ENCODE measurements around the gene RDX. TPM values are rescaled to one million over a fixed set of nuclear protein-coding genes. Genes with fewer than 3 reads are reported as not detected.

The RDX gene
- total and polyA plus RNA-seq, 2 of the 8 experiments (the other 6 are each of a cell fraction or from before 2014, with no cell fraction given) = 27.4 to 100 TPM

- no peak for TF ChIP-seq CHD7 (IDR thresholded peaks at IDR 0.05; ENCODE audit: insufficient replicate concordance, low read length)
- TF ChIP-seq JUN (IDR thresholded peaks at IDR 0.05; ENCODE audit: low read depth, low read length) = no peak
- no peak for TF ChIP-seq KDM5A (IDR thresholded peaks at IDR 0.05; ENCODE audit: low read length)
- no peak for TF ChIP-seq POLR2AphosphoS5 (IDR thresholded peaks at IDR 0.05; ENCODE audit: low read depth, low read length)
- no peak for TF ChIP-seq SRF (IDR thresholded peaks at IDR 0.05; ENCODE audit: low read depth, low read length)
- TF ChIP-seq CBX5 (IDR thresholded peaks at IDR 0.05; ENCODE audit: low read depth, low read length) = no peak
Measured at GRCh38 chr11:110297076-110297725, 787 bp upstream of the RDX start (continued).

Measured in H1 (cell line).